Endothelial cell of umbilical vein (primary cell): ENCODE measurements around the gene TNN. TPM values are rescaled to one million over a fixed set of nuclear protein-coding genes. Genes with fewer than 3 reads are reported as not detected.
A peak's percentile ranks its signal among the peaks of the same experiment; 100 is the strongest.

ENCODE experiments used
- BruUV-seq: library from RNA; stranded (reverse); fragments of 400-500 nt; replicated peaks from 2 replicates; lab custom pipeline; 2021; lab: Mats Ljungman, UMichigan
- CTCF ChIA-PET: fragments of 300-600, 350-600 bp; sonication (Branson Sonifier 250); formaldehyde crosslinking; loops from one replicate; lab custom pipeline; 2021; ENCODE audit warnings: antibody characterized with exemption, inconsistent platforms; lab: Charles Lee
- POLR2A ChIA-PET: fragments of 300-600, 350-600 bp; sonication (Branson Sonifier 250); formaldehyde crosslinking; loops from one replicate; lab custom pipeline; 2021; ENCODE audit warnings: antibody characterized with exemption, inconsistent platforms; lab: Charles Lee
- DNase-seq: peaks from one replicate; pipeline ENCODE4 v3.0.0-alpha.2; 2011; ENCODE audit warnings: low read depth, low spot score
- FAIRE-seq: peaks from 2 replicates; lab custom pipeline; 2011; peaks lifted over from hg19 to GRCh38; lab: Jason Lieb, UNC
- H2AFZ ChIP-seq: 2 replicates; pipeline ENCODE4 v1.6.0; 2012; ENCODE audit warnings: low read depth, low read length, control low read depth, inconsistent platforms
- H3K27ac ChIP-seq: 2 replicates; pipeline ENCODE4 v1.5.1; 2011; ENCODE audit warnings: low read depth, mild to moderate bottlenecking, control low read depth, low read length, moderate library complexity; ENCODE audit not compliant: insufficient read depth
- H3K27me3 ChIP-seq, 2 experiments: 2 replicates each; pipeline versions ENCODE4 v1.6.0 to v1.6.1; 2011; ENCODE audit warnings: low read length in 2 of 2, mixed read lengths in 1 of 2; ENCODE audit not compliant: control insufficient read depth in 2 of 2, insufficient read depth in 2 of 2
- H3K36me3 ChIP-seq, 2 experiments: 2 replicates in 1 of 2; 3 replicates in 1 of 2; pipeline ENCODE4 v1.5.1; 2011; ENCODE audit warnings: low read length in 2 of 2, mild to moderate bottlenecking in 1 of 2, moderate library complexity in 1 of 2; ENCODE audit not compliant: control insufficient read depth in 2 of 2, insufficient read depth in 2 of 2; ENCODE audit errors: extremely low read depth in 1 of 2
- H3K4me1 ChIP-seq: 3 replicates; pipeline ENCODE4 v1.5.1; 2011; ENCODE audit warnings: mild to moderate bottlenecking, low read length; ENCODE audit not compliant: control insufficient read depth, insufficient read depth; ENCODE audit errors: extremely low read depth
- H3K4me2 ChIP-seq: 2 replicates; pipeline ENCODE4 v1.6.1; 2011; ENCODE audit warnings: low read length, control low read depth, mixed read lengths; ENCODE audit not compliant: insufficient read depth
- H3K4me3 ChIP-seq, 3 experiments: fragments of 200-600 bp in 1 of 3; sonication (generic), shearing (Covaris generic) in 1 of 3; replicated peaks in 1 of 3; 2 replicates each; pipeline ENCODE4 v1.5.1; 2011 to 2016; ENCODE audit warnings: control low read depth in 3 of 3, low read length in 3 of 3, mild to moderate bottlenecking in 2 of 3, inconsistent platforms in 1 of 3, low read depth in 1 of 3, moderate library complexity in 1 of 3; ENCODE audit not compliant: insufficient read depth in 1 of 3
- H3K79me2 ChIP-seq: 2 replicates; pipeline ENCODE4 v1.6.0; 2012; ENCODE audit warnings: low read length, inconsistent platforms; ENCODE audit not compliant: control insufficient read depth, insufficient read depth
- H3K9ac ChIP-seq: replicated peaks from 2 replicates; pipeline ENCODE3; 2011; ENCODE audit warnings: low read length, control low read depth; ENCODE audit not compliant: insufficient read depth; ENCODE audit errors: extremely low read depth
- H3K9me1 ChIP-seq: replicated peaks from 3 replicates; pipeline ENCODE4 v1.6.0; 2011; ENCODE audit warnings: mild to moderate bottlenecking, low read length; ENCODE audit not compliant: control insufficient read depth, insufficient read depth; ENCODE audit errors: extremely low read depth
- H3K9me3 ChIP-seq: replicated peaks from 2 replicates; pipeline ENCODE4 v1.5.1; 2012; ENCODE audit warnings: low read length, inconsistent platforms; ENCODE audit not compliant: control insufficient read depth, insufficient read depth
- H4K20me1 ChIP-seq: replicated peaks from 2 replicates; pipeline ENCODE3; 2011; ENCODE audit warnings: mild to moderate bottlenecking, low read length; ENCODE audit not compliant: control insufficient read depth, insufficient read depth; ENCODE audit errors: extremely low read depth
- EZH2 ChIP-seq: IDR thresholded peaks from 2 replicates; pipeline ENCODE4 v1.6.1; 2012; ENCODE audit warnings: borderline replicate concordance, low read depth, mild to moderate bottlenecking, moderate library complexity, low read length, inconsistent platforms; ENCODE audit not compliant: severe bottlenecking
- FOS ChIP-seq: IDR thresholded peaks from 2 replicates; pipeline ENCODE4 v1.6.1; 2011; ENCODE audit warnings: mild to moderate bottlenecking, low read length, moderate library complexity, borderline replicate concordance; ENCODE audit not compliant: insufficient read depth
- GATA2 ChIP-seq: IDR thresholded peaks from 2 replicates; pipeline ENCODE4 v1.7.0; 2011; ENCODE audit warnings: low read depth, mild to moderate bottlenecking, moderate library complexity, mixed read lengths, low read length; ENCODE audit not compliant: insufficient read length, insufficient read depth
- JUN ChIP-seq: IDR thresholded peaks from 2 replicates; pipeline ENCODE4 v1.6.1; 2011; ENCODE audit warnings: borderline replicate concordance, low read depth; ENCODE audit not compliant: insufficient read length, insufficient read depth
- MYC ChIP-seq: IDR thresholded peaks from one replicate; pipeline ENCODE4 v1.6.1; 2011; ENCODE audit warnings: mild to moderate bottlenecking, low read depth, low read length
- POLR2A ChIP-seq: IDR thresholded peaks from 2 replicates; pipeline ENCODE4 v1.6.1; 2012; ENCODE audit warnings: low read depth, mild to moderate bottlenecking, control low read depth, low read length
- POLR2AphosphoS5 ChIP-seq: IDR thresholded peaks from 2 replicates; pipeline ENCODE4 v1.6.1; 2012; ENCODE audit warnings: low read depth, mild to moderate bottlenecking, control low read depth, low read length, moderate library complexity; ENCODE audit not compliant: insufficient read depth
- dilution Hi-C: fragments of 300-500 bp; cut with MboI; formaldehyde crosslinking; loops from one replicate; pipeline ENCODE4 v1.15.0; 2019; ENCODE audit warnings: low sequenced_read_pairs; ENCODE audit not compliant: extremely low pct_ligation_motif_present
- intact Hi-C: fragments of 100-400 bp; cut with micrococcal nuclease; formaldehyde crosslinking; loops from one replicate; pipeline ENCODE4 v1.10.0; 2022
- polyA plus RNA-seq, 4 experiments: library from polyadenylated mRNA; depleted of rRNA in 3 of 4; stranded (reverse) in 3 of 4; unstranded in 1 of 4; fragments of >200 nt; gene quantifications; 2 replicates each; pipeline versions ENCODE4 v1.2.1 to v1.2.3, GENCODE V29; 2011 to 2012; ENCODE audit warnings: missing spikeins in 1 of 4
- total RNA-seq: library from RNA; stranded (reverse); gene quantifications from 2 replicates; pipeline ENCODE4 v1.2.3, GENCODE V29; 2021
- TF ChIP-seq, protein P1 (sequence below), 2 donors: IDR thresholded peaks; 1 replicate in 1 of 2; 2 replicates in 1 of 2; pipeline ENCODE4 v1.5.1; 2011; ENCODE audit warnings: low read length in 2 of 2, mild to moderate bottlenecking in 2 of 2, moderate library complexity in 2 of 2, control low read depth in 1 of 2, inconsistent platforms in 1 of 2, low read depth in 1 of 2; ENCODE audit not compliant: insufficient read depth in 1 of 2; ENCODE audit errors: extremely low read depth in 1 of 2
- TF ChIP-seq, protein P2 (sequence below): IDR thresholded peaks from 2 replicates; pipeline ENCODE4 v1.6.1; 2011; ENCODE audit not compliant: insufficient read depth, insufficient read length

The TNN gene
- total and polyA plus RNA-seq, 2 donors (not counting 3 experiments of a cell fraction or from before 2014, with no cell fraction given) = not detected

GRCh38 chr1:175186433-175187160, 119.0 kb downstream of the TNN start:
- no peaks in the 10 kb centered on the region for H3K36me3 ChIP-seq
- H4K20me1 ChIP-seq = no peaks in the 10 kb centered on the region
- CTCF ChIA-PET = interaction anchor here (0.9 to 4.5 kb wide), 4 partner anchors 17 to 133 kb away, joined by 3 to 17 read pairs (median 6); no protein-coding TSS in a partner anchor
- H3K9me3 ChIP-seq = no peaks in the 10 kb centered on the region
- peaks cover 3% of the 10 kb centered on the region for H3K4me1 ChIP-seq
- H3K79me2 ChIP-seq = no peaks in the 10 kb centered on the region
- H3K27me3 ChIP-seq = no peaks in the 10 kb centered on the region
- H2AFZ ChIP-seq = no peak overlapping the region
- TF ChIP-seq, protein P1, sequence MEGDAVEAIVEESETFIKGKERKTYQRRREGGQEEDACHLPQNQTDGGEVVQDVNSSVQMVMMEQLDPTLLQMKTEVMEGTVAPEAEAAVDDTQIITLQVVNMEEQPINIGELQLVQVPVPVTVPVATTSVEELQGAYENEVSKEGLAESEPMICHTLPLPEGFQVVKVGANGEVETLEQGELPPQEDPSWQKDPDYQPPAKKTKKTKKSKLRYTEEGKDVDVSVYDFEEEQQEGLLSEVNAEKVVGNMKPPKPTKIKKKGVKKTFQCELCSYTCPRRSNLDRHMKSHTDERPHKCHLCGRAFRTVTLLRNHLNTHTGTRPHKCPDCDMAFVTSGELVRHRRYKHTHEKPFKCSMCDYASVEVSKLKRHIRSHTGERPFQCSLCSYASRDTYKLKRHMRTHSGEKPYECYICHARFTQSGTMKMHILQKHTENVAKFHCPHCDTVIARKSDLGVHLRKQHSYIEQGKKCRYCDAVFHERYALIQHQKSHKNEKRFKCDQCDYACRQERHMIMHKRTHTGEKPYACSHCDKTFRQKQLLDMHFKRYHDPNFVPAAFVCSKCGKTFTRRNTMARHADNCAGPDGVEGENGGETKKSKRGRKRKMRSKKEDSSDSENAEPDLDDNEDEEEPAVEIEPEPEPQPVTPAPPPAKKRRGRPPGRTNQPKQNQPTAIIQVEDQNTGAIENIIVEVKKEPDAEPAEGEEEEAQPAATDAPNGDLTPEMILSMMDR (IDR thresholded peaks at IDR 0.05; ENCODE audit: extremely low read depth in 1 of 2, insufficient read depth in 1 of 2, low read depth in 1 of 2, low read length in 2 of 2) = no peak
- no peak for TF ChIP-seq EZH2
- TF ChIP-seq GATA2 = no peak
- TF ChIP-seq MYC = no peak
- TF ChIP-seq POLR2AphosphoS5 = no peak
- TF ChIP-seq, protein P2, sequence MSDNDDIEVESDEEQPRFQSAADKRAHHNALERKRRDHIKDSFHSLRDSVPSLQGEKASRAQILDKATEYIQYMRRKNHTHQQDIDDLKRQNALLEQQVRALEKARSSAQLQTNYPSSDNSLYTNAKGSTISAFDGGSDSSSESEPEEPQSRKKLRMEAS = no peak
- TF ChIP-seq POLR2A = no peak
- TF ChIP-seq JUN = no peak
- no peak for TF ChIP-seq FOS
- FAIRE-seq = peak; percentile 52
- no TSS peak for BruUV-seq
- intact Hi-C loops (no loop called here), dilution Hi-C loops (no loop called here)
- no peak overlapping the region for H3K4me3 ChIP-seq
- H3K9me1 ChIP-seq = no peaks in the 10 kb centered on the region
- DNase-seq = no peak
- no peak overlapping the region for H3K27ac ChIP-seq
- POLR2A ChIA-PET = no interaction called here
- no peak overlapping the region for H3K4me2 ChIP-seq
- H3K9ac ChIP-seq = no peak overlapping the region
